ENCODE data around the gene SUGP2.
A peak's percentile ranks its signal among the peaks of the same experiment; 100 is the strongest.

The SUGP2 gene

DNA sequence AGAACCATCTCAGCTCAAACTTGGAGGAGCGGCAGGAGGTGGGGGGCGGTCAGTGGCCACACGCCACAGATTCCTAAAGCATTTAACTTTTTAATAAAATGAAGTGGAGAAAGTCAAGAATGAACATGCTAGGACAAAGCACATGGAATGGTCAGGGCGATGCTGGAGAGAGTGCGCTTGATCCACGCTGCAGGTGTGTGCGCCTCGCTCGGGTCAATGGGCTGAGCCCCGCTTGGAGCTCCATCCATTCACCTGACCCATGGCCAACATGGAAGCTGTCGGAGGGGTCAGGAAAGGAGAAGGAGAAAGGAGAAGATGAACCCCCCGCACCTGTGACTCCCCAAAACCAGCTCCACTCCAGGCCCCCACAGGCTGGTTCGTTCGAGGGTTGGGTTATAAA, 41.8 kb downstream of the SUGP2 start:
- H3K4me3 ChIP-seq (replicated peaks; ENCODE audit: low read depth, low read length): no peak overlapping the region
- DNase-seq (ENCODE audit: low read depth): no peak
- TF ChIP-seq, protein P1, sequence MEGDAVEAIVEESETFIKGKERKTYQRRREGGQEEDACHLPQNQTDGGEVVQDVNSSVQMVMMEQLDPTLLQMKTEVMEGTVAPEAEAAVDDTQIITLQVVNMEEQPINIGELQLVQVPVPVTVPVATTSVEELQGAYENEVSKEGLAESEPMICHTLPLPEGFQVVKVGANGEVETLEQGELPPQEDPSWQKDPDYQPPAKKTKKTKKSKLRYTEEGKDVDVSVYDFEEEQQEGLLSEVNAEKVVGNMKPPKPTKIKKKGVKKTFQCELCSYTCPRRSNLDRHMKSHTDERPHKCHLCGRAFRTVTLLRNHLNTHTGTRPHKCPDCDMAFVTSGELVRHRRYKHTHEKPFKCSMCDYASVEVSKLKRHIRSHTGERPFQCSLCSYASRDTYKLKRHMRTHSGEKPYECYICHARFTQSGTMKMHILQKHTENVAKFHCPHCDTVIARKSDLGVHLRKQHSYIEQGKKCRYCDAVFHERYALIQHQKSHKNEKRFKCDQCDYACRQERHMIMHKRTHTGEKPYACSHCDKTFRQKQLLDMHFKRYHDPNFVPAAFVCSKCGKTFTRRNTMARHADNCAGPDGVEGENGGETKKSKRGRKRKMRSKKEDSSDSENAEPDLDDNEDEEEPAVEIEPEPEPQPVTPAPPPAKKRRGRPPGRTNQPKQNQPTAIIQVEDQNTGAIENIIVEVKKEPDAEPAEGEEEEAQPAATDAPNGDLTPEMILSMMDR (IDR thresholded peaks at IDR 0.05; ENCODE audit: low read length, missing control alignments): no peak

DNA sequence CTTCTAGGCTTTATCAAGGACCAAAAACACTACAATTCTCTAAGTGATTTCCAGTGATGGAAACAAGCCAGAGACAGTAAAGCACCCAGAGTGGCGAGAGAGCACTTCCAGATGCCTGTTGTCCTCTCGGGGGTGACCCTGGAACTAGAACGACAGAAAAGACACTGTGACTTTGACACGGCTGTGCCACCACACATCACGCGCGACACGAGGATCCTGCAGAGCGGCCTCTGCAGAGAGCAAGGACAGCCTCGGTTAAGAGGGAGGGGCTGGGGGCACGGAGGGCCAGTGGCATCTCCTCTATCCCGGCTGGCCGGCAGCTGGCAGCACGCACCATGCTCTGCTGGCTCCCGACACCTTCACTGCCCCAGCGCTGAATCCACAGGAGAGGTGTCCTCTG, 42.3 kb downstream of the SUGP2 start:
- DNase-seq (ENCODE audit: low read depth): no peak
- TF ChIP-seq, protein P1 (IDR thresholded peaks at IDR 0.05; ENCODE audit: low read length, missing control alignments): no peak
- no peak overlapping the region for H3K4me3 ChIP-seq (replicated peaks; ENCODE audit: low read depth, low read length)

DNA sequence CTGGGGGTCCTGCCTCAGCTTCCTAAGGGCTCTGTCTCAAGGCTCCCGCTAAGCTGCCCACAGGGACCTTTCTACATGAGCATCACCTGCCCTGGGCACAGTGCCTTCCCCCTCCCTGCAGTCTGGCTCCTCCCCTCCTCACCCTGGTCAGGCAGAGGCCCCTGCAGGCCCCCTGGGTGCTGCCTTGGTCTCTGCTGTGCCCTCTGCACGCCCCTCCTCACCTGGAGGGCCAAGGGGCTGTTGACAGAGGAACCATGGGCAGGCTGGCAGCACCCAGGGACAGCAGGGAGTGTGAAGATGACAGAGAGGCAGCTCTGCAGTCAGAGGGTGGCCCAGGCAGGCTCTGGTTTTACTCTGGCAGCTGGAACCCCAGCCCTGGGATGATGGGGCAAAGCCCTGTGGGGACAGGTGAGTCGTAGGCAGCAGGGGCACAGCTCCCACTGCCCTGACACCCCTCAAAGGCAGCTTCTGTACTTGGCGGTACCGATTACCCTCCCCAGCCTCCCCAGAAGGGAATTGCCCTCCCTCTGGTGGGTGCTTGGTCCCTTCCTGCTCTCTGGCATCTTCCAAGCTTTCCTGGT, 43.1 kb downstream of the SUGP2 start:
- H3K4me3 ChIP-seq (replicated peaks; ENCODE audit: low read depth, low read length): no peak overlapping the region
- TF ChIP-seq, protein P1 (IDR thresholded peaks at IDR 0.05; ENCODE audit: low read length, missing control alignments): no peak

DNA sequence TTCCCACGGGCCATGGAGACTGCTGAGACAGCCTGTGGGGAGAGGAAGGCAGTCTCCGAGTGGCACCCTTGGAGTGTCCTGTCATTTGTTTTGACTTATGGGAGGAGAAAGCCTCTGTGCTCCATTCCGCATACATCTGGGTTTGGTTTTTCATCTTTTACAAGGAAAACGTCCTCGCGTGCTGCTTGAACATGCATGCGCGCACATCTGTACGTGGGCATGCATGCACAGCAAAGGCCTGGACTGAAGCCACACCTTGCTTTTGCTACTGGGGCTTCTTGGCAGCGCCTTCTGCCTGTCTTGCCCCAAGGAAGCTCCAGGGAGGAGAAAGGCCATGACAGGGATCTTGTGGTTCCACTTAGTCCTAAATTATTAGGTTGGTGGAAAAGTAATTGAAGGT, 44.0 kb downstream of the SUGP2 start:
- DNase-seq (ENCODE audit: low read depth): no peak
- TF ChIP-seq, protein P1 (IDR thresholded peaks at IDR 0.05; ENCODE audit: low read length, missing control alignments): no peak
- no peak overlapping the region for H3K4me3 ChIP-seq (replicated peaks; ENCODE audit: low read depth, low read length)

More for the DNA sequence above, 43.1 kb downstream of the SUGP2 start:
- no peak for DNase-seq (ENCODE audit: low read depth)

DNA sequence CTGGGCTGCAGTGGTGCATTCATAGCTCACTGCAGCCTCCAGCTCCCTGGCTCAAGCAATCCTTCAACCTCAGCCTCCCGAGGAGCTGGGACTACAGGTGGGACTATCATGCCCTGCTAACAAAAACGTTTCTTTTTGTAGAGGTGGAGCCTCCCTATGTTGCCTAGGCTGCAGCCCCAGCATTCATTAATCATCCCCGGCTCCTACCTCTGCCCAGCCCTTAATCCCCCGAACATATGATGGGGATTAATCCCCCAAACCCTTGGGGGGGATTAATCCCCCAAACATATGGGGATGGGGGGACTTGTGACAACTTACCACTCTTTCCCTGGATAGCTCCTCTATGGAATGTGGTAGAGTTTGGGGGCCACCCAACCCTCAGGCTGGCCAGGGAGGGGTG, 45.9 kb downstream of the SUGP2 start:
- TF ChIP-seq, protein P1 (IDR thresholded peaks at IDR 0.05; ENCODE audit: low read length, missing control alignments): no peak
- DNase-seq (ENCODE audit: low read depth): no peak
- H3K4me3 ChIP-seq (replicated peaks; ENCODE audit: low read depth, low read length): no peak overlapping the region

DNA sequence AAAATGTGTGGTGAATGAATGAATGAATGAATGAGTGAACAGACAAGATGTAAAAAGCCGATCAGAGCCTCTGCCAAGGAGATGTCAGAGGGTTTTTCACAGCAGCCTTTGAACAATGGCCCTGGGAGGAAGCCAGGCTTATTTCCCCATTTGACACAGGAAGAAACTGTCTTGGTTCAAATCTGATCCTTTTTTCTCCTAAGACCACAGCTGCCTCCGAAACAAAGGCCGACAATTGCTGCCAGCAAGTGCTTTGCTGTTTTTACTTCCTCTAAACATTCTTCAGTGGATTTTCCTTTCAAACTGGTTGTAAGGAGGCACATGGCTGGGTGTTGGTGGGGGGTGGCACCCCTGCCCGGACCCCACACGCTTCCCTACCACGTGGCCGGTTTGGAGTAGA, 48.1 kb downstream of the SUGP2 start:
- H3K4me3 ChIP-seq (replicated peaks; ENCODE audit: low read depth, low read length): no peak overlapping the region
- TF ChIP-seq, protein P1 (IDR thresholded peaks at IDR 0.05; ENCODE audit: low read length, missing control alignments): no peak
- DNase-seq (ENCODE audit: low read depth): peak; percentile 91

DNA sequence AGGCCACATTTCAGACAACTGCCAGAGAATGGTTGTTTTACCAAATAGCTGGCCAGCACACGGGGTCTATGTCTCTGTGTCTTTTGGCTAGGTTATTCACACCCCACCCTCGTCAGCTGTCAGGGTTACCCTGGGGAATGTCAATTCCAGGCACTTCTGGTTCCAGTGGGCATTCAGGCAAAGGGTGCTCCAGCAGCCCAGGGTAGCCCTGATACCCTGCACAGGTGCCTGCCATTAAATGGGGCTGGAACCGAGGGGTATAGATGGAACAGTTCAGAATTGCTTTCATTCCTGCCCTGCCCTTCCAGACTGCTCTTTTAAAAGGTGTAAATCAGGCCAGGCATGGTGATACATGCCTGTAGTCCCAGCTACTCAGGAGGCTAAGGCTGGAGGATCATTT, 49.1 kb downstream of the SUGP2 start:
- DNase-seq (ENCODE audit: low read depth): no peak
- no peak overlapping the region for H3K4me3 ChIP-seq (replicated peaks; ENCODE audit: low read depth, low read length)

More for the DNA sequence above, 49.1 kb downstream of the SUGP2 start:
- TF ChIP-seq, protein P1 (IDR thresholded peaks at IDR 0.05; ENCODE audit: low read length, missing control alignments): no peak
